Measurements from ENCODE around the gene TSACC.

GRCh38 chr1:156289857-156290256 lies 48.5 kb upstream of the TSACC start:
- no peak for TF ChIP-seq POLR2AphosphoS5 (IDR thresholded peaks at IDR 0.05; ENCODE audit: low read depth, low read length)
- no peak for TF ChIP-seq TAF1 (IDR thresholded peaks at IDR 0.05; ENCODE audit: borderline replicate concordance, insufficient read depth, low read length)
- no peak for TF ChIP-seq REST (IDR thresholded peaks at IDR 0.05; ENCODE audit: insufficient read depth in 1 of 2, low read depth in 2 of 2, low read length in 2 of 2)
- TF ChIP-seq SIN3A (IDR thresholded peaks at IDR 0.05; ENCODE audit: borderline replicate concordance, insufficient read depth, low read length): no peak
- no peak for TF ChIP-seq FOXP2 (optimal IDR thresholded peaks at IDR 0.05; ENCODE audit: borderline replicate concordance, extremely low read depth, extremely low read length, insufficient read depth)

Measured in PFSK-1 (cell line).